ENCODE measurements around the gene TCEAL4.
A peak's percentile ranks its signal among the peaks of the same experiment; 100 is the strongest.

- TF ChIP-seq POLR2AphosphoS5 (IDR thresholded peaks at IDR 0.05; ENCODE audit: borderline replicate concordance, low read depth, low read length) (0 out of 2 replicates have a peak, but pooled peaks have one; percentile 28), EZH2 (IDR thresholded peaks at IDR 0.05) (no peak), FOXP2 (optimal IDR thresholded peaks at IDR 0.05; ENCODE audit: control extremely low read depth, extremely low read length, insufficient read depth) (no peak)
Measured at GRCh38 chrX:103607364-103608305, 22.3 kb downstream of the TCEAL4 start, which contains the start of gene TCEAL3.

All from SK-N-MC (cell line).